ACHN (cell line): ENCODE results near the gene ZSCAN20.
"Not testable (repeated sequence)": the region's sequence is repeated elsewhere in the genome, so short reads cannot be mapped to it uniquely, and the experiment has no call there.

Experiments
- DNase-seq: peaks from one replicate; pipeline ENCODE4 v3.0.0-alpha.2; 2015
- in situ Hi-C: cut with HindIII; loops from 2 replicates; pipeline ENCODE4 v1.10.0; 2017; ENCODE audit warnings: low sequenced_read_pairs, low pct_ligation_motif_present, low pct_unique_long_range_greater_than_20kb

Gene ZSCAN20

GRCh38 chr1:33469691-33470090, 2.8 kb upstream of the ZSCAN20 start:
- in situ Hi-C loops, result no loop called here
- DNase-seq, result no peak

GRCh38 chr1:33470495-33471012, 1.9 kb upstream of the ZSCAN20 start:
- in situ Hi-C loops, result no loop called here
- peak; percentile 70 for DNase-seq

GRCh38 chr1:33471416-33471815, 1.0 kb upstream of the ZSCAN20 start:
- DNase-seq, result no peak
- in situ Hi-C loops, result no loop called here

- in situ Hi-C loops, result no loop called here
- no peak for DNase-seq
These were observed 1.5 kb downstream of the ZSCAN20 start for GRCh38 chr1:33473900-33474299.

GRCh38 chr1:33477451-33477850, 5.0 kb downstream of the ZSCAN20 start:
- in situ Hi-C loops, result no loop called here
- DNase-seq, result no peak

GRCh38 chr1:33482412-33482811, 10.0 kb downstream of the ZSCAN20 start:
- in situ Hi-C loops, result no loop called here
- DNase-seq, result no peak

- in situ Hi-C loops, result no loop called here
- no peak for DNase-seq
These were observed 16.2 kb downstream of the ZSCAN20 start for GRCh38 chr1:33488624-33489023.

GRCh38 chr1:33494929-33495328, 22.5 kb downstream of the ZSCAN20 start:
- DNase-seq, result no peak
- in situ Hi-C loops, result no loop called here

- in situ Hi-C loops, result no loop called here
- DNase-seq, result no peak
These were observed 25.0 kb downstream of the ZSCAN20 start for GRCh38 chr1:33497410-33497809.

GRCh38 chr1:33500547-33500946, 28.1 kb downstream of the ZSCAN20 start:
- no peak for DNase-seq
- in situ Hi-C loops, result no loop called here

- no peak for DNase-seq
- in situ Hi-C loops, result no loop called here
These were observed 28.9 kb downstream of the ZSCAN20 start for GRCh38 chr1:33501309-33501708.

GRCh38 chr1:33501774-33502173, 29.3 kb downstream of the ZSCAN20 start:
- DNase-seq, result no peak
- in situ Hi-C loops, result no loop called here

GRCh38 chr1:33502726-33503125, 30.3 kb downstream of the ZSCAN20 start:
- in situ Hi-C loops, result no loop called here
- DNase-seq, result no peak

GRCh38 chr1:33503506-33503905, 31.1 kb downstream of the ZSCAN20 start:
- in situ Hi-C loops, result no loop called here
- no peak for DNase-seq

- no peak for DNase-seq
- in situ Hi-C loops, result no loop called here
These were observed 35.2 kb downstream of the ZSCAN20 start for GRCh38 chr1:33507661-33508060.

GRCh38 chr1:33508151-33508550, 35.7 kb downstream of the ZSCAN20 start:
- DNase-seq, result no peak
- in situ Hi-C loops, result no loop called here

GRCh38 chr1:33509276-33509675, 36.8 kb downstream of the ZSCAN20 start:
- in situ Hi-C loops, DNase-seq: not testable (repeated sequence)

GRCh38 chr1:33512226-33513011, 40.0 kb downstream of the ZSCAN20 start:
- no peak for DNase-seq
- in situ Hi-C loops, result no loop called here

- in situ Hi-C loops, result no loop called here
- no peak for DNase-seq
These were observed 42.7 kb downstream of the ZSCAN20 start for GRCh38 chr1:33515112-33515511.

GRCh38 chr1:33515607-33516006, 43.2 kb downstream of the ZSCAN20 start:
- in situ Hi-C loops, result no loop called here
- no peak for DNase-seq
